ENCODE results near the gene SSRP1. TPM values are rescaled to one million over a fixed set of nuclear protein-coding genes. Genes with fewer than 3 reads are reported as not detected.

Gene SSRP1
- total RNA-seq, 4 donors from 2014 or later = 70.0 to 86.5 (median 78.1) TPM

DNA sequence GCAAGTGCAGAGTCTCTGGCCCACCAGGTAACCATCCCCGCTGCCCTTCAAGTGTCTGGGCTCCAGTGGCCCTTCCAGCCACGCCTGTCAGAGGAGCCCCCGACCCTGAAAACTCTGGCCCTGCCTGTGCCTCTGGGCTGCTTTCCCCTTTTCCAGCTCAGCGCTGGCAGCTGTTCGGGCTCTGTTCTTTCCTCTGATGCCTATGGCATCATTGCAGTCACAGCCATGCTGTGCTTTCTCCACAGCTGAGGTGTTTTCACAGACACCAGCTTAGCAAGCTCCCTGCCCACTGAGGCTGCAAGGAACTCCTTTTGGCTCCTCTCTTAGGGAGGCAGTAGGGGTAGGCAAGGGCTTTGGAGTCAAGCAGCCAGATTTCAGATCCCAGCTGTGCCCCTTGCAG is 23.7 kb upstream of the SSRP1 start:
- H3K4me3 ChIP-seq (replicated peaks in 1 of 3) = no peak overlapping the region
- no peaks in the 10 kb centered on the region for H3K36me3 ChIP-seq
- TF ChIP-seq, protein P1, sequence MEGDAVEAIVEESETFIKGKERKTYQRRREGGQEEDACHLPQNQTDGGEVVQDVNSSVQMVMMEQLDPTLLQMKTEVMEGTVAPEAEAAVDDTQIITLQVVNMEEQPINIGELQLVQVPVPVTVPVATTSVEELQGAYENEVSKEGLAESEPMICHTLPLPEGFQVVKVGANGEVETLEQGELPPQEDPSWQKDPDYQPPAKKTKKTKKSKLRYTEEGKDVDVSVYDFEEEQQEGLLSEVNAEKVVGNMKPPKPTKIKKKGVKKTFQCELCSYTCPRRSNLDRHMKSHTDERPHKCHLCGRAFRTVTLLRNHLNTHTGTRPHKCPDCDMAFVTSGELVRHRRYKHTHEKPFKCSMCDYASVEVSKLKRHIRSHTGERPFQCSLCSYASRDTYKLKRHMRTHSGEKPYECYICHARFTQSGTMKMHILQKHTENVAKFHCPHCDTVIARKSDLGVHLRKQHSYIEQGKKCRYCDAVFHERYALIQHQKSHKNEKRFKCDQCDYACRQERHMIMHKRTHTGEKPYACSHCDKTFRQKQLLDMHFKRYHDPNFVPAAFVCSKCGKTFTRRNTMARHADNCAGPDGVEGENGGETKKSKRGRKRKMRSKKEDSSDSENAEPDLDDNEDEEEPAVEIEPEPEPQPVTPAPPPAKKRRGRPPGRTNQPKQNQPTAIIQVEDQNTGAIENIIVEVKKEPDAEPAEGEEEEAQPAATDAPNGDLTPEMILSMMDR (IDR thresholded peaks at IDR 0.05) = no peak
- TF ChIP-seq POLR2A (IDR thresholded peaks at IDR 0.05) = no peak
- intact Hi-C loops (cut with DNase I) = no loop called here
- 91% methylated on average over 5 of the region's 5 CpGs; no CpG with 5 or more reads in 1 of the 2 donors for WGBS, 2 donors
- no peaks in the 10 kb centered on the region for H3K4me1 ChIP-seq
- H3K27me3 ChIP-seq = no peaks in the 10 kb centered on the region
- no peak for DNase-seq
- no peaks in the 10 kb centered on the region for H3K9me3 ChIP-seq
- H3K27ac ChIP-seq = no peak overlapping the region

DNA sequence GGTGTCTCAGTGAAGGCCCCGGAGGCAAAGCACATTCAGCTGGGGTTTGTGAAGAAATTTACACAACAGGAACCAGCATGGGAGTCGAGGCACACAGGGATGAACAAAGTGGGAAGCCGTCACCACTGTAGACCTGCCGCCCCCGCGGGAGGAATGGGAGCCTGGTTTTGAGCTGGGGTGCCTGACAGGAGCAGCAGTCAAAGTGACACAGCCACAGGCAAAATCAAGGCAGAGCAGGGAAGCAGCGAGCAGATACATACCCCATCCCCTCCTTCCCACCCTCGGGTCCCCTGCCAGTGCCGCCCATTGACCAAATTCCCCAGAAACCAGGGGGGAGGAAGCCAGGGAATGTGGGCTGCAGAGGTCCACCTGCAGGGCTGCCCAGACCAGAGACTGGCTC is 23.3 kb upstream of the SSRP1 start:
- intact Hi-C loops (cut with DNase I) = no loop called here

DNA sequence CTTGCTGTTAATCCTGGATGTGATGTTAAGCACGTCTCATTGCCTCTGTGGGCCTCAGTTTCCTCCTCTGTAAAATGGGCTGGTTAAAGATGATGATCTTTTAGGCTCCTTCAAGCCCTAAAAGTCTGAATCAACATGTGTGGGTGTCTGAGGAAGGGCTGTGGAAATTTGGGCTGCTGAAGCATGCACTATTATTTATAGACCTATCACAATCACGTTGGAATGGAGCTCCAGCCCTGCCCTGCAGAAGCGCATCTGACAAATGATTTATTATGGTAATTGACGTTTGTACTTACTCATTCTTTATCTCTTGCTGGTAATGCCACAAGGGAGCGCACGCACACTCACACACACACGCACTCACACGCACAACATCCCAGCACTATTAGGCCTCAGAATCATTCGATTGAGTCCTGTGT is 22.9 kb upstream of the SSRP1 start:
- no peaks in the 10 kb centered on the region for H3K36me3 ChIP-seq

More for the DNA sequence above, 23.3 kb upstream of the SSRP1 start:
- no peak overlapping the region for H3K27ac ChIP-seq
- DNase-seq = no peak
- H3K36me3 ChIP-seq = no peaks in the 10 kb centered on the region
- no peak overlapping the region for H3K4me3 ChIP-seq (replicated peaks in 1 of 3)
- 73 to 78% methylated on average over 7 to 9 of the region's 9 CpGs for WGBS, 2 donors
- H3K27me3 ChIP-seq = no peaks in the 10 kb centered on the region
- H3K4me1 ChIP-seq = no peaks in the 10 kb centered on the region
- H3K9me3 ChIP-seq = no peaks in the 10 kb centered on the region
- TF ChIP-seq, protein P1 (IDR thresholded peaks at IDR 0.05) = no peak
- no peak for TF ChIP-seq POLR2A (IDR thresholded peaks at IDR 0.05)

DNA sequence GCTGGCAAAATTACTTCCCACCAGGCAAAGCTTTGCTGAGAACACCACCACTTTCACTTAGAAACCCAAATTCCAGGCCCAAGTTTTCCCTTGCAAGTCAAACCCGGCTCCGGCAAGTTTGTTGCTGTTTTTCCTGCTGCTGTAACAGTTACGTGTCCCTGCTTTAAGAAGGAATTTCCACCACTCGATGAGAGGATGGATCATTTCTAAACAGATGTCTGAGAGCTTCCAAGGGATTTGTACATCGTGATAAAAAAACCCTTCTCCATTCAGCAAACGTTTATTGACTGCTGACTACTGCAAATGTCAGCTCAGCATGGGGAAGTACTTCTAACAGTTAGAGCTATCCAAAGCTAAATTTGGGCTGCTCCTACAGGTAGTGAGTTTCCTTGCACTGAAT is 22.2 kb upstream of the SSRP1 start:
- Histone ChIP-seq H3K27me3 (no peaks in the 10 kb centered on the region), H3K4me1 (no peaks in the 10 kb centered on the region), H3K9me3 (no peaks in the 10 kb centered on the region), H3K27ac (no peak overlapping the region), H3K4me3 (replicated peaks in 1 of 3) (no peak overlapping the region), H3K36me3 (no peaks in the 10 kb centered on the region)
- intact Hi-C loops (cut with DNase I) = no loop called here
- no peak for DNase-seq
- WGBS, 2 donors = 49 to 52% methylated on average over 6 of the region's 6 CpGs
- TF ChIP-seq, protein P1 (IDR thresholded peaks at IDR 0.05) = no peak

More for the DNA sequence above, 22.9 kb upstream of the SSRP1 start:
- whole genome bisulfite sequencing, 2 donors = 85 to 87% methylated on average over 9 of the region's 9 CpGs
- DNase-seq = no peak
- TF ChIP-seq POLR2A (IDR thresholded peaks at IDR 0.05) = no peak
- TF ChIP-seq, protein P1 (IDR thresholded peaks at IDR 0.05) = no peak
- Histone ChIP-seq H3K9me3 (no peaks in the 10 kb centered on the region), H3K4me1 (no peaks in the 10 kb centered on the region), H3K27ac (no peak overlapping the region), H3K27me3 (no peaks in the 10 kb centered on the region), H3K4me3 (replicated peaks in 1 of 3) (no peak overlapping the region)
- intact Hi-C loops (cut with DNase I) = no loop called here

DNA sequence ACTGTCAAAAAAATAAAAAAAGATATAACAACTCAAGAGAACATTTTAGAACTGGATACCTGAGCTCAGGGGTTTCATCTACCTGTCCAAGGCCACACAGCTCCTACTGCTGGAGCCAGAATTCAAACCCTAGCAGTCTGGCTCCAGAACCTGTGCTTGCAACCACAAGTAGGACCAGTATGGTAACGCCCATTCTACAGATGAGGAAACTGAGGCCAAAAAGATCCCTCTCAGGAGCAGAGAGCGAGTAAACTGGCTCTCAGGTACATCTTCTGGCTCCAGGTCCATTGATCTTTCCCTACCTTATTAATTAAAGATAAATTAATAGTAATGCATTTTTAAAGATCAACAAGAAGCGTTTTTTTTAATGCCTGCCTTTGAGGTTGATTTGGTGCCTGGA is 21.6 kb upstream of the SSRP1 start:
- 90 to 96% methylated on average over 3 of the region's 3 CpGs for WGBS, 2 donors
- no peak for DNase-seq
- no peak overlapping the region for H3K27ac ChIP-seq
- no peaks in the 10 kb centered on the region for H3K27me3 ChIP-seq
- intact Hi-C loops (cut with DNase I) = no loop called here
- H3K4me3 ChIP-seq (replicated peaks in 1 of 3) = no peak overlapping the region
- TF ChIP-seq, protein P1 (IDR thresholded peaks at IDR 0.05) = no peak
- TF ChIP-seq POLR2A (IDR thresholded peaks at IDR 0.05) = no peak
- H3K9me3 ChIP-seq = no peaks in the 10 kb centered on the region
- H3K36me3 ChIP-seq = no peaks in the 10 kb centered on the region
- H3K4me1 ChIP-seq = no peaks in the 10 kb centered on the region

Data from thyroid gland (tissue), 4 donors.